Panc1 (cell line): Measurements from ENCODE around the gene NPTX1. TPM values are rescaled to one million over a fixed set of nuclear protein-coding genes. Genes with fewer than 3 reads are reported as not detected.

ENCODE experiments used
- ATAC-seq: fragments of 200-7000 bp; cut with Tn5 transposase; 2 replicates; pipeline ENCODE4 v1.9.1; 2020; ENCODE audit warnings: mild to moderate bottlenecking, moderate library complexity
- Bru-seq: library from RNA; stranded (reverse); fragments of 400-500 nt; gene quantifications from one replicate; lab custom pipeline; 2021; lab: Mats Ljungman, UMichigan
- BruChase-seq, 2 experiments: library from RNA; stranded (reverse); fragments of 400-500 nt; gene quantifications; one replicate each; lab custom pipeline; 2021; lab: Mats Ljungman, UMichigan
- BruUV-seq: library from RNA; stranded (reverse); fragments of 400-500 nt; replicated peaks from 2 replicates; lab custom pipeline; 2021; lab: Mats Ljungman, UMichigan
- CTCF ChIA-PET: fragments of 300-600 bp; sonication (Branson Sonifier 250); formaldehyde crosslinking; loops from one replicate; lab custom pipeline; 2022; ENCODE audit warnings: antibody characterized with exemption; lab: Charles Lee
- POLR2A ChIA-PET: fragments of 300-600 bp; sonication (Branson Sonifier 250); formaldehyde crosslinking; loops from one replicate; lab custom pipeline; 2022; ENCODE audit warnings: antibody characterized with exemption; lab: Charles Lee
- DNase-seq: peaks from one replicate; pipeline ENCODE4 v3.0.0-alpha.2; 2010; ENCODE audit warnings: low read depth, low spot score
- H3K27ac ChIP-seq: 2 replicates; pipeline ENCODE4 v1.5.1; 2011; ENCODE audit warnings: mild to moderate bottlenecking, low read length, inconsistent platforms
- H3K27me3 ChIP-seq: fragments of 200-500 bp; sonication (Bioruptor generic); 2 replicates; pipeline ENCODE4 v1.6.0; 2014; ENCODE audit warnings: low read length, inconsistent platforms; ENCODE audit not compliant: control insufficient read depth, insufficient read depth
- H3K36me3 ChIP-seq: fragments of 200-500 bp; sonication (Bioruptor generic); 2 replicates; pipeline ENCODE4 v1.5.1; 2014; ENCODE audit warnings: inconsistent platforms, mild to moderate bottlenecking, low read length, moderate library complexity; ENCODE audit not compliant: control insufficient read depth, insufficient read depth
- H3K4me1 ChIP-seq: 2 replicates; pipeline ENCODE4 v1.5.1; 2011; ENCODE audit warnings: inconsistent platforms, mild to moderate bottlenecking, low read length, moderate library complexity; ENCODE audit not compliant: control insufficient read depth, insufficient read depth
- H3K4me3 ChIP-seq, 2 experiments: 2 replicates each; pipeline ENCODE4 v1.5.1; 2011 to 2012; ENCODE audit warnings: low read depth in 2 of 2, low read length in 2 of 2, mild to moderate bottlenecking in 2 of 2, inconsistent platforms in 1 of 2, moderate library complexity in 1 of 2
- H3K9me3 ChIP-seq: fragments of 200-500 bp; sonication (Bioruptor generic); 2 replicates; pipeline ENCODE4 v1.5.1; 2014; ENCODE audit warnings: low read depth, mild to moderate bottlenecking, inconsistent platforms, low read length, moderate library complexity; ENCODE audit not compliant: control insufficient read depth, insufficient read depth
- CTCF ChIP-seq: fragments of 450-650 bp; IDR thresholded peaks from 2 replicates; pipeline ENCODE4 v1.5.1; 2017; ENCODE audit warnings: mild to moderate bottlenecking
- POLR2AphosphoS5 ChIP-seq: IDR thresholded peaks from 2 replicates; pipeline ENCODE4 v1.6.1; 2012; ENCODE audit warnings: mild to moderate bottlenecking, low read depth, low read length, moderate library complexity
- REST ChIP-seq, 2 experiments: IDR thresholded peaks; 2 replicates each; pipeline ENCODE4 v1.6.1; 2011 to 2012; ENCODE audit warnings: low read depth in 2 of 2, control low read depth in 1 of 2, low read length in 1 of 2, mild to moderate bottlenecking in 1 of 2, moderate library complexity in 1 of 2; ENCODE audit not compliant: insufficient read depth in 1 of 2
- SIN3A ChIP-seq: IDR thresholded peaks from 2 replicates; pipeline ENCODE4 v1.6.1; 2012; ENCODE audit warnings: low read depth, mild to moderate bottlenecking, low read length, moderate library complexity, borderline replicate concordance; ENCODE audit not compliant: insufficient read depth
- TCF7L2 ChIP-seq: IDR thresholded peaks from 2 replicates; pipeline ENCODE4 v1.6.1; 2011; ENCODE audit warnings: mild to moderate bottlenecking, low read depth, low read length, inconsistent platforms
- in situ Hi-C: cut with HindIII; loops from 2 replicates; pipeline ENCODE4 v1.10.0; 2016; ENCODE audit warnings: low sequenced_read_pairs, low pct_unique_long_range_greater_than_20kb
- intact Hi-C: fragments of 100-400 bp; cut with micrococcal nuclease; formaldehyde crosslinking; loops from one replicate; pipeline ENCODE4 v1.10.0; 2022; ENCODE audit not compliant: unreplicated experiment
- long read RNA-seq: library from polyadenylated mRNA; unstranded; transcript quantifications from one replicate; pipeline ENCODE4 v2.0.0, GENCODE V29; 2021; ENCODE audit not compliant: unreplicated experiment
- polyA plus RNA-seq: library from polyadenylated mRNA; unstranded; fragments of >200 nt; gene quantifications from one replicate; pipeline ENCODE4 v1.2.1, GENCODE V29; 2012; ENCODE audit warnings: missing spikeins; ENCODE audit not compliant: insufficient read length
- total RNA-seq: library from RNA; stranded (reverse); gene quantifications from one replicate; pipeline ENCODE4 v1.2.1, GENCODE V29; 2021; ENCODE audit not compliant: unreplicated experiment

The NPTX1 gene
- 1.1 TPM for total RNA-seq
- polyA plus RNA-seq = 0.34 TPM
- percentile 20 among the genes with signal in this experiment for Bru-seq, nascent RNA
- BruChase-seq, experiment 1, labeled RNA remaining after a 2-hour chase = percentile 26 among the genes with signal in this experiment
- percentile 37 among the genes with signal in this experiment for BruChase-seq, experiment 2, labeled RNA remaining after a 6-hour chase
- long read RNA-seq, full-length matches to known transcripts = 1 of 4 reads
- long read RNA-seq, partial matches to known transcripts = 0 of 4 reads
- long read RNA-seq, other reads (novel, unspliced or antisense) = 3 of 4 reads

- H3K4me1 ChIP-seq = peaks cover 13% of the 10 kb centered on the region
- BruUV-seq = no TSS peak
- H3K9me3 ChIP-seq = no peaks in the 10 kb centered on the region
- H3K27me3 ChIP-seq = peaks cover 2% of the 10 kb centered on the region; the same call in 1 of the 2 replicates
- no peaks in the 10 kb centered on the region for H3K36me3 ChIP-seq
- H3K4me3 ChIP-seq = peak within 1 kb of the TSS; percentile 27 to 51
- in situ Hi-C loops = no loop called here
- intact Hi-C loops = loop anchor here (10.0 kb wide), 1 partner anchor 99 kb away; no protein-coding TSS in a partner anchor
- ATAC-seq (peak; percentile 62), DNase-seq (no peak)
- CTCF ChIA-PET = no interaction called here
- TF ChIP-seq TCF7L2 (peak; percentile 59; the same call in 1 of the 2 replicates), SIN3A (no peak), REST (IDR thresholded peaks at IDR 0.05; ENCODE audit: insufficient read depth in 1 of 2, low read depth in 2 of 2, low read length in 1 of 2) (no peak), CTCF (no peak), POLR2AphosphoS5 (no peak)
- H3K27ac ChIP-seq = no peak within 1 kb of the TSS
- POLR2A ChIA-PET = interaction anchor here (0.6 kb wide), 2 partner anchors 59 to 291 kb away, joined by 5 to 7 read pairs; no protein-coding TSS in a partner anchor
Measured at GRCh38 chr17:80475910-80476876, at the start of gene NPTX1. Gene NPTX1 (minus strand): TSS chr17:80476607. CDS start chr17:80476446, 161 bp downstream.

- CTCF ChIA-PET = no interaction called here
- BruUV-seq = no TSS peak
- ATAC-seq = no peak
Measured at GRCh38 chr17:80523956-80524712, 47.7 kb upstream of the NPTX1 start.

More at GRCh38 chr17:80523956-80524712, 47.7 kb upstream of the NPTX1 start:
- no peak for TF ChIP-seq POLR2AphosphoS5
- no peak for TF ChIP-seq CTCF
- TF ChIP-seq REST (IDR thresholded peaks at IDR 0.05; ENCODE audit: insufficient read depth in 1 of 2, low read depth in 2 of 2, low read length in 1 of 2) = no peak
- no peak for TF ChIP-seq SIN3A
- no peak for TF ChIP-seq TCF7L2
- POLR2A ChIA-PET = no interaction called here
- Histone ChIP-seq H3K27ac (no peak overlapping the region), H3K27me3 (no peaks in the 10 kb centered on the region), H3K4me3 (no peak overlapping the region), H3K36me3 (no peaks in the 10 kb centered on the region), H3K9me3 (no peaks in the 10 kb centered on the region), H3K4me1 (no peaks in the 10 kb centered on the region)
- intact Hi-C loops (no loop called here), in situ Hi-C loops (no loop called here)
- DNase-seq = no peak
